Vagina (tissue), 2 donors: ENCODE data around the gene ERG. TPM values are rescaled to one million over a fixed set of nuclear protein-coding genes. Genes with fewer than 3 reads are reported as not detected.

ENCODE experiments used
- DNase-seq, 2 donors: peaks; one replicate each; pipeline ENCODE4 v3.0.0-alpha.2; 2017; ENCODE audit errors: extremely low spot score in 2 of 2
- H3K27ac ChIP-seq: fragments of 200-600 bp; sonication (generic); one replicate; pipeline ENCODE4 v1.5.1; 2019
- H3K27me3 ChIP-seq: fragments of 200-600 bp; sonication (generic); one replicate; pipeline ENCODE4 v1.5.1; 2019
- H3K36me3 ChIP-seq, 2 donors: fragments of 200-600 bp; sonication (generic); one replicate each; pipeline ENCODE4 v1.5.1; 2017 to 2019
- H3K4me1 ChIP-seq: fragments of 200-600 bp; sonication (generic); one replicate; pipeline ENCODE4 v1.5.1; 2019
- H3K4me3 ChIP-seq, 2 donors: fragments of 200-600 bp; sonication (generic); 1 replicate in 1 of 2; 2 replicates in 1 of 2; pipeline ENCODE4 v1.5.1; 2016 to 2019
- H3K9me3 ChIP-seq: fragments of 200-600 bp; sonication (generic); one replicate; pipeline ENCODE4 v1.5.1; 2019
- CTCF ChIP-seq, 3 experiments: fragments of 450-650 bp in 2 of 3; fragments of 200-600 bp in 1 of 3; sonication (generic) in 1 of 3; IDR thresholded peaks; one replicate each; pipeline ENCODE4 v1.5.1; 2017 to 2019; ENCODE audit warnings: antibody characterized with exemption in 3 of 3, mild to moderate bottlenecking in 2 of 3, moderate library complexity in 2 of 3
- POLR2A ChIP-seq, 2 donors: fragments of 450-650 bp; IDR thresholded peaks; one replicate each; pipeline ENCODE4 v1.6.1; 2017; ENCODE audit warnings: antibody characterized with exemption in 2 of 2, mild to moderate bottlenecking in 2 of 2, moderate library complexity in 2 of 2
- POLR2AphosphoS5 ChIP-seq, 2 donors: sonication (generic); formaldehyde crosslinking; IDR thresholded peaks; one replicate each; pipeline ENCODE4 v1.9.0; 2017; ENCODE audit warnings: antibody characterized with exemption in 2 of 2, mild to moderate bottlenecking in 2 of 2, low read depth in 1 of 2; ENCODE audit not compliant: insufficient read depth in 1 of 2
- intact Hi-C: fragments of 100-400 bp; cut with DNase I; formaldehyde crosslinking; loops from one replicate; pipeline ENCODE4 v1.15.1; 2023
- small RNA-seq: library from RNA; depleted of rRNA; stranded (forward); fragments of <200 nt; gene quantifications from one replicate; pipeline ENCODE3, GENCODE V24; 2016
- total RNA-seq: library from RNA; depleted of rRNA; stranded (reverse); fragments of >200 nt; gene quantifications from one replicate; pipeline ENCODE4 v1.2.3, GENCODE V29; 2016

Gene ERG
- total RNA-seq, 1 donor from 2014 or later, result 20.9 TPM

DNA sequence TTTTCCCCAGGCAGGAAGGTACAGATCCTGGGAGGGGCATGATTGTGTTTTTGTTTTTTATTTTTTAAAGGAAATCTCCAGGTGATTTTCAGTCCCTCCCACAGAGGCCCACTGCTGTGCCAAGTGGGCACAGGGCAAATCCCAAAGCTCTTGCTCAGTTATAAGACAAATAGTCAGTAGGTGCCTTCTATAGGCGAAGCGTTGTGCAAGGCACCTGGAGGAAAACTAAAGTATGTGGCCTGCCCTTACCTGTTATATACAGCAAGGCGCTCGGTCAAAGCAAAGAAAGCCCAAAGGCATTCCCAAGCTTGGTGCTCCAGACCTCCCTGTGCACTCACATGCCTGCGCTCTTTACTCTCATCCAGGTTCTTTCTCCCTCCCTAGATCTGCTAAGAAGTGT is 160.5 kb downstream of the ERG start:
- no peak overlapping the region for H3K27ac ChIP-seq
- intact Hi-C loops, result no loop called here
- no peak overlapping the region for H3K4me3 ChIP-seq
- H3K4me1 ChIP-seq, result no peaks in the 10 kb centered on the region
- DNase-seq, result no peak
- H3K36me3 ChIP-seq, result no peaks in the 10 kb centered on the region
- TF ChIP-seq POLR2A (IDR thresholded peaks at IDR 0.05) (no peak), CTCF (IDR thresholded peaks at IDR 0.05) (no peak), POLR2AphosphoS5 (IDR thresholded peaks at IDR 0.05; ENCODE audit: insufficient read depth in 1 of 2, low read depth in 1 of 2) (no peak)
- H3K9me3 ChIP-seq, result no peaks in the 10 kb centered on the region
- no peaks in the 10 kb centered on the region for H3K27me3 ChIP-seq

DNA sequence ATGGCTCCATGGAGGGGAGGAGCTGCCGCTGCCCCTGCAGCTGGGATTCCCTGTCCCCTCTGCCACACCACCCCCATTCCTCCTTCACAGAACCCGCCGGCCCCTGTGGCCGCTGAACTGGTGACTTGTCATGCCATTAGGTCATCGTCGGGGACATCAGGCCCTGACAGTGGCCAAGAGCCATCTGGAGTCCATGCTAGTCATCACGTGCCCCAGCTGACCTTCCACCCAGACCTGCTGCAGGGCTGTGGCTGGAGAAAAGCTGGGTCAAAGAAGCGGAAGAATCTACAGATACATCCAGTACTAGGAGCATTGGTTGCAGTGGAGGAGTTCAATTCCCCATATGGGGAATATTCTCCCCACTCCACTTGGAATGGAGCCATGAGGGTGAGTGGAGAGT is 163.4 kb downstream of the ERG start:
- intact Hi-C loops, result no loop called here
- no peak for DNase-seq
- H3K27me3 ChIP-seq, result no peaks in the 10 kb centered on the region
- TF ChIP-seq POLR2A (IDR thresholded peaks at IDR 0.05), result no peak
- no peak for TF ChIP-seq CTCF (IDR thresholded peaks at IDR 0.05)
- TF ChIP-seq POLR2AphosphoS5 (IDR thresholded peaks at IDR 0.05; ENCODE audit: insufficient read depth in 1 of 2, low read depth in 1 of 2), result no peak
- no peak overlapping the region for H3K27ac ChIP-seq
- H3K36me3 ChIP-seq, result no peaks in the 10 kb centered on the region
- H3K9me3 ChIP-seq, result no peaks in the 10 kb centered on the region
- no peak overlapping the region for H3K4me3 ChIP-seq
- no peaks in the 10 kb centered on the region for H3K4me1 ChIP-seq

DNA sequence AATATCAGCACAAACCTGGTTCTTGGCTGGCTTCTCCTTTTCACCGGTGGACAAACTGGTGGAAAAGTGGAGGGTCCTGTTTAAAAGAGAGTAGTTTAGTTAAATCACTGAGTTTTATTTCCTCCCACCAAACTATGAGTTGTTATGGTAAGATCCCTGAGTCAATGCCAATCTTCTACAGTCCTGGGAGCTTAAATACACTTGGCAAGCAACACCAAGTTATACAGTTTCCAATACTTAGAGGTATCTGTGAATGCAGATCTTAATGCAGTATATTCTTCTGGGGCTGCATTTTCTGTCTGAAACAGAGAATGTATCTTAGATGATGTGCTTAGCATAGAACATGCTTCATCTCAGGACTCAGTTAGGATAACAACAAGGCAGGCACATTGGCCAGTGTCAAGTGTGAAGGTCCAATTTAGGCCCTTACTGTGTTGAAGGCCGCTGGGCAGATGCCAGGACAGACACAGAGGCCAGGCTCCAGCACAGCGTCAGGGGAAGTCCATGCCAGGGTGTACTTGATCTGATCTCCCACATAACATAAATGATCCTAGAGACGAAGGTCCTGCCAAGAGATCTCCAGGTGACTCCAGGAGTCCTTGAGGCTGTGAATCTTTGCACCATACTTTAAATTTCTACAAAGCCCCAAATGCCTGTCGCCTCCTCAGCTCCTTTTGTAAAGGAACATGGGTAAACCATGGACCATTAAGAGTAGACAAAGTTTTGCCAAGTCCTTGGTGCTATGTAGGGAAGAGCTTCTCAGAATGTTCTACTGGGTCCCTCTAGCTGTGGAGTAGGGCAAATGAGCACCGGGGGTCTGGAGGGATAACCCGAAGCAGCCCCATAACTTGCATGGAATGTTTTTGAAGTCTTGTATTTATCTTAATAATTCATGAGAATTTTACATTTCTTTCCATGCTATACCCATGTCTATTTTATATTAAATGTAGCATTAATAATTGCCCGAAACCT is 164.7 kb downstream of the ERG start:
- intact Hi-C loops, result no loop called here
- DNase-seq, result no peak
- H3K36me3 ChIP-seq, result no peaks in the 10 kb centered on the region
- H3K27ac ChIP-seq, result no peak overlapping the region
- no peaks in the 10 kb centered on the region for H3K4me1 ChIP-seq
- TF ChIP-seq POLR2A (IDR thresholded peaks at IDR 0.05) (no peak), CTCF (IDR thresholded peaks at IDR 0.05) (no peak), POLR2AphosphoS5 (IDR thresholded peaks at IDR 0.05; ENCODE audit: insufficient read depth in 1 of 2, low read depth in 1 of 2) (no peak)
- no peaks in the 10 kb centered on the region for H3K27me3 ChIP-seq
- no peaks in the 10 kb centered on the region for H3K9me3 ChIP-seq
- no peak overlapping the region for H3K4me3 ChIP-seq

GRCh38 chr21:38330666-38331065 is 167.6 kb downstream of the ERG start:
- no peak overlapping the region for H3K27ac ChIP-seq
- no peak for DNase-seq
- intact Hi-C loops, result no loop called here
- H3K9me3 ChIP-seq, result no peaks in the 10 kb centered on the region
- H3K4me3 ChIP-seq, result no peak overlapping the region
- TF ChIP-seq POLR2A (IDR thresholded peaks at IDR 0.05) (no peak), POLR2AphosphoS5 (IDR thresholded peaks at IDR 0.05; ENCODE audit: insufficient read depth in 1 of 2, low read depth in 1 of 2) (no peak), CTCF (IDR thresholded peaks at IDR 0.05) (no peak)
- H3K4me1 ChIP-seq, result no peaks in the 10 kb centered on the region
- no peaks in the 10 kb centered on the region for H3K27me3 ChIP-seq
- H3K36me3 ChIP-seq, result no peaks in the 10 kb centered on the region

Small RNAs within 50 kb of the gene (small RNA-seq; reads per million reads assigned to genes)
- gene SNRPGP13, result not detected

Other genes starting within 250 kb of the ERG start
- gene KCNJ15, start 241.5 kb downstream of the ERG start, total RNA-seq, result 12.3 TPM